DMS153 treated with DMSO at 0.1 percent for 48 hours (cell line): ENCODE measurements around the gene PCSK1.
"Not testable (repeated sequence)": the region's sequence is repeated elsewhere in the genome, so short reads cannot be mapped to it uniquely, and the experiment has no call there.

Experiments used
- DNase-seq: peaks from one replicate; lab custom pipeline; 2025; ENCODE audit not compliant: unreplicated experiment; lab: John Stamatoyannopoulos, UW

The PCSK1 gene

GRCh38 chr5:96374653-96375052 is 58.4 kb downstream of the PCSK1 start:
- DNase-seq = no peak

GRCh38 chr5:96373381-96373733 is 59.7 kb downstream of the PCSK1 start:
- no peak for DNase-seq

GRCh38 chr5:96372726-96373380 is 60.2 kb downstream of the PCSK1 start:
- no peak for DNase-seq

GRCh38 chr5:96370976-96371375 is 62.1 kb downstream of the PCSK1 start:
- no peak for DNase-seq

GRCh38 chr5:96367337-96367736 is 65.7 kb downstream of the PCSK1 start:
- DNase-seq = not testable (repeated sequence)

- DNase-seq = no peak
These were observed 78.8 kb downstream of the PCSK1 start for GRCh38 chr5:96354237-96354636.

- DNase-seq = no peak
These were observed 79.8 kb downstream of the PCSK1 start for GRCh38 chr5:96353220-96353619.

- DNase-seq = no peak
These were observed 82.4 kb downstream of the PCSK1 start for GRCh38 chr5:96350678-96351077.

GRCh38 chr5:96348536-96348935 is 84.5 kb downstream of the PCSK1 start:
- no peak for DNase-seq

GRCh38 chr5:96347502-96348292 is 85.4 kb downstream of the PCSK1 start:
- no peak for DNase-seq

- DNase-seq = peak; percentile 68
These were observed 88.1 kb downstream of the PCSK1 start for GRCh38 chr5:96344678-96345577.

- DNase-seq = no peak
These were observed 90.0 kb downstream of the PCSK1 start for GRCh38 chr5:96343094-96343493.

GRCh38 chr5:96342581-96342980 is 90.5 kb downstream of the PCSK1 start:
- no peak for DNase-seq
